Right cardiac atrium (tissue), 5 donors: ENCODE results near the gene SP3. TPM values are rescaled to one million over a fixed set of nuclear protein-coding genes. Genes with fewer than 3 reads are reported as not detected.

Experiments used
- ATAC-seq, 2 donors: fragments of 200-7000 bp; cut with Tn5 transposase; one replicate each; pipeline versions ENCODE4 v1.8.0 to v1.9.1; 2020; ENCODE audit warnings: moderate library complexity in 2 of 2, mild to moderate bottlenecking in 1 of 2
- DNase-seq, 3 donors: peaks; one replicate each; pipeline ENCODE4 v3.0.0-alpha.2; 2020
- H3K27ac ChIP-seq: one replicate; pipeline ENCODE4 v1.5.1; 2013; ENCODE audit warnings: mild to moderate bottlenecking, low read length, control low read depth, moderate library complexity
- H3K27me3 ChIP-seq: one replicate; pipeline ENCODE4 v1.6.1; 2013; ENCODE audit not compliant: control insufficient read depth, insufficient read depth
- H3K4me1 ChIP-seq: one replicate; pipeline ENCODE4 v1.6.1; 2013; ENCODE audit warnings: low read length; ENCODE audit not compliant: control insufficient read depth, insufficient read depth
- H3K4me3 ChIP-seq: one replicate; pipeline ENCODE4 v1.5.1; 2013; ENCODE audit warnings: low read length, control low read depth
- H3K9me3 ChIP-seq: one replicate; pipeline ENCODE4 v1.6.1; 2013; ENCODE audit warnings: low read length; ENCODE audit not compliant: control insufficient read depth
- WGBS: extraction: QIAGEN DNeasy Blood & Tissue Kit; methylation state at CpG from one replicate; pipeline ENCODE4 v1.1.7; 2013; 5-methylcytosine and 5-hydroxymethylcytosine counted together
- intact Hi-C, 4 donors: fragments of 100-400 bp; cut with DNase I; formaldehyde crosslinking; loops; one replicate each; pipeline versions ENCODE4 v1.11.0 to v1.14.0; 2022 to 2023
- polyA plus RNA-seq: library from polyadenylated mRNA; stranded (reverse); fragments of 200-250 nt; gene quantifications from one replicate; pipeline ENCODE4 v1.2.3, GENCODE V29; 2013
- total RNA-seq, 4 donors: library from RNA; stranded (reverse); fragmentation: NEBNext Ultra II Directional; extraction: Animal tissue kit (Norgen Biotek cat#: 25700); gene quantifications; one replicate each; pipeline ENCODE4 v1.2.1, GENCODE V29; 2021
- donor health status: healthy with polysubstance abuse.
- donor health status: DM: no; HTN: yes; CAD: no.
- donor health status: DM: no; HTN: no; CAD: no.
- donor health status: DM: no; HTN: yes; CAD: no; lungs with severe emphysema.
- donor health status: DM: yes; HTN: yes; CAD: no.

The SP3 gene
- total and polyA plus RNA-seq, 5 donors, result 14.9 to 52.2 (median 46.7) TPM

- Histone ChIP-seq H3K9me3 (no peaks in the 10 kb centered on the region), H3K27me3 (no peaks in the 10 kb centered on the region), H3K4me1 (peaks cover 4% of the 10 kb centered on the region), H3K27ac (no peak overlapping the region), H3K4me3 (no peak overlapping the region)
- intact Hi-C loops, result no loop called here
- ATAC-seq, result no peak
- WGBS, result 91% methylated on average over 11 of the region's 11 CpGs
- DNase-seq, result no peak
Observed at GRCh38 chr2:174005801-174006419, 40.7 kb upstream of the SP3 start.

GRCh38 chr2:174004905-174005605 lies 39.9 kb upstream of the SP3 start:
- H3K27ac ChIP-seq, result peak overlapping the region; percentile 1
- ATAC-seq (peak; percentile 88 to 91), DNase-seq (peak in 2 of 3 donors; percentile 52 to 76)
- intact Hi-C loops, result no loop called here
- no peak overlapping the region for H3K4me3 ChIP-seq
- peaks cover 4% of the 10 kb centered on the region for H3K4me1 ChIP-seq
- no peaks in the 10 kb centered on the region for H3K9me3 ChIP-seq
- WGBS, result 34% methylated on average over 4 of the region's 4 CpGs
- H3K27me3 ChIP-seq, result no peaks in the 10 kb centered on the region

- Histone ChIP-seq H3K9me3 (no peaks in the 10 kb centered on the region), H3K4me1 (peaks cover 4% of the 10 kb centered on the region), H3K4me3 (no peak overlapping the region), H3K27me3 (no peaks in the 10 kb centered on the region), H3K27ac (no peak overlapping the region)
- WGBS, result 80% methylated on average over 13 of the region's 13 CpGs
- intact Hi-C loops, result no loop called here
- DNase-seq (peak in 1 of 3 donors; percentile 61), ATAC-seq (peak; percentile 33 to 37)
Observed at GRCh38 chr2:174003720-174004695, 38.8 kb upstream of the SP3 start.

GRCh38 chr2:174002679-174003078 lies 37.5 kb upstream of the SP3 start:
- Histone ChIP-seq H3K27me3 (no peaks in the 10 kb centered on the region), H3K4me1 (peaks cover 11% of the 10 kb centered on the region), H3K9me3 (no peaks in the 10 kb centered on the region), H3K4me3 (no peak overlapping the region), H3K27ac (no peak overlapping the region)
- 98% methylated on average over 5 of the region's 5 CpGs for WGBS
- no peak for DNase-seq
- intact Hi-C loops, result no loop called here
- ATAC-seq, result no peak

- 46% methylated on average over 2 of the region's 2 CpGs for WGBS
- intact Hi-C loops, result no loop called here
- no peaks in the 10 kb centered on the region for H3K27me3 ChIP-seq
- ATAC-seq, result no peak
- H3K4me1 ChIP-seq, result peaks cover 13% of the 10 kb centered on the region
- no peak for DNase-seq
- H3K9me3 ChIP-seq, result no peaks in the 10 kb centered on the region
- no peak overlapping the region for H3K4me3 ChIP-seq
- H3K27ac ChIP-seq, result no peak overlapping the region
Observed at GRCh38 chr2:174001107-174001506, 35.9 kb upstream of the SP3 start.

- WGBS, result 90% methylated on average over 2 of the region's 2 CpGs
- no peaks in the 10 kb centered on the region for H3K27me3 ChIP-seq
- H3K9me3 ChIP-seq, result no peaks in the 10 kb centered on the region
- H3K4me3 ChIP-seq, result no peak overlapping the region
- ATAC-seq, result no peak
- no peak for DNase-seq
- no peak overlapping the region for H3K27ac ChIP-seq
- intact Hi-C loops, result no loop called here
- H3K4me1 ChIP-seq, result peaks cover 12% of the 10 kb centered on the region
Observed at GRCh38 chr2:173999724-174000123, 34.6 kb upstream of the SP3 start.

- Histone ChIP-seq H3K27me3 (no peaks in the 10 kb centered on the region), H3K9me3 (no peaks in the 10 kb centered on the region), H3K4me3 (no peak overlapping the region), H3K27ac (no peak overlapping the region), H3K4me1 (peaks cover 12% of the 10 kb centered on the region)
- peak; percentile 39 to 65 (median 60) for DNase-seq
- intact Hi-C loops, result no loop called here
- WGBS, result 76% methylated on average over 6 of the region's 6 CpGs
- peak; percentile 24 to 36 for ATAC-seq
Observed at GRCh38 chr2:173999272-173999671, 34.1 kb upstream of the SP3 start.

GRCh38 chr2:173998386-173998785 lies 33.2 kb upstream of the SP3 start:
- no peak overlapping the region for H3K4me3 ChIP-seq
- ATAC-seq, result peak; percentile 41 to 55
- 56% methylated on average over 7 of the region's 7 CpGs for WGBS
- H3K9me3 ChIP-seq, result no peaks in the 10 kb centered on the region
- no peak overlapping the region for H3K27ac ChIP-seq
- intact Hi-C loops, result no loop called here
- DNase-seq, result peak in 1 of 3 donors; percentile 63
- no peaks in the 10 kb centered on the region for H3K27me3 ChIP-seq
- peaks cover 12% of the 10 kb centered on the region for H3K4me1 ChIP-seq

GRCh38 chr2:173997753-173998152 lies 32.6 kb upstream of the SP3 start:
- Histone ChIP-seq H3K4me3 (peak overlapping the region; percentile 15), H3K4me1 (peaks cover 12% of the 10 kb centered on the region), H3K9me3 (no peaks in the 10 kb centered on the region), H3K27me3 (no peaks in the 10 kb centered on the region), H3K27ac (peak overlapping the region; percentile 57)
- intact Hi-C loops, result no loop called here
- 63% methylated on average over 2 of the region's 2 CpGs for WGBS
- DNase-seq (no peak), ATAC-seq (no peak)

- intact Hi-C loops, result no loop called here
- peak; percentile 94 to 95 for ATAC-seq
- H3K27ac ChIP-seq, result no peak overlapping the region
Observed at GRCh38 chr2:173997269-173997668, 32.1 kb upstream of the SP3 start.

GRCh38 chr2:173996766-173997165 lies 31.6 kb upstream of the SP3 start:
- H3K27me3 ChIP-seq, result no peaks in the 10 kb centered on the region

More at GRCh38 chr2:173997269-173997668, 32.1 kb upstream of the SP3 start:
- no peaks in the 10 kb centered on the region for H3K27me3 ChIP-seq
- H3K9me3 ChIP-seq, result no peaks in the 10 kb centered on the region
- peaks cover 17% of the 10 kb centered on the region for H3K4me1 ChIP-seq
- peak; percentile 83 to 89 (median 88) for DNase-seq
- no peak overlapping the region for H3K4me3 ChIP-seq
- 37% methylated on average over 7 of the region's 7 CpGs for WGBS

More at GRCh38 chr2:173996766-173997165, 31.6 kb upstream of the SP3 start:
- 76% methylated on average over 2 of the region's 2 CpGs for WGBS
- Histone ChIP-seq H3K4me1 (peaks cover 17% of the 10 kb centered on the region), H3K9me3 (no peaks in the 10 kb centered on the region), H3K27ac (no peak overlapping the region), H3K4me3 (no peak overlapping the region)
- intact Hi-C loops, result no loop called here
- ATAC-seq (no peak), DNase-seq (no peak)
